ENCODE data around the gene TBK1. TPM values are rescaled to one million over a fixed set of nuclear protein-coding genes. Genes with fewer than 3 reads are reported as not detected.

TBK1 gene
- total and polyA plus RNA-seq, 9 donors: 11.9 to 25.4 (median 19.3) TPM

DNA sequence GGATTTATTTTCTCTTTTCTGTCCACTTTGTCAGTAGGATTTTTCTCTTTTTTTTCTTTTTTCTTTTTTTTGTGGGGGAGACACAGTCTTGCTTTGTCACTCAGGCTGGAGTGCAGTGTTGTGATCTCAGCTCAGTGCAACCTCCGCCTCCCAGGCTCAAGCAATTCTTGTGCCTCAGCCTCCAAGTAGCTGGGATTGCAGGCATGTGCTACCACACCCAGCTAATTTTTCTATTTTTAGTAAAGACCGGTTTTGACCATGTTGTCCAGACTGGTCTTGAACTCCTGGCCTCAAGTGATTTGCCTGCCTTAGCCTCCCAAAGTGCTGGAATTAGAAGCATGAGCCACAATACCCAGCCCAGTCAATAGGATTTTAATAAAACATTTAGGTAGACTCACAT lies 21.0 kb upstream of the TBK1 start:
- Histone ChIP-seq H3K4me3 (no peak overlapping the region), H3K27me3 (no peaks in the 10 kb centered on the region), H3K4me1 (ENCODE audit: insufficient read depth) (no peaks in the 10 kb centered on the region), H3K36me3 (no peaks in the 10 kb centered on the region), H3K27ac (no peak overlapping the region), H3K9me3 (no peaks in the 10 kb centered on the region)
- DNase-seq: no peak
- 61 to 80% (median 68%) methylated on average over 2 of the region's 2 CpGs for WGBS, 3 donors
- intact Hi-C loops (cut with DNase I): no loop called here
- TF ChIP-seq POLR2A (IDR thresholded peaks at IDR 0.05): no peak
- TF ChIP-seq EP300 (IDR thresholded peaks at IDR 0.05): no peak
- TF ChIP-seq, protein P1, sequence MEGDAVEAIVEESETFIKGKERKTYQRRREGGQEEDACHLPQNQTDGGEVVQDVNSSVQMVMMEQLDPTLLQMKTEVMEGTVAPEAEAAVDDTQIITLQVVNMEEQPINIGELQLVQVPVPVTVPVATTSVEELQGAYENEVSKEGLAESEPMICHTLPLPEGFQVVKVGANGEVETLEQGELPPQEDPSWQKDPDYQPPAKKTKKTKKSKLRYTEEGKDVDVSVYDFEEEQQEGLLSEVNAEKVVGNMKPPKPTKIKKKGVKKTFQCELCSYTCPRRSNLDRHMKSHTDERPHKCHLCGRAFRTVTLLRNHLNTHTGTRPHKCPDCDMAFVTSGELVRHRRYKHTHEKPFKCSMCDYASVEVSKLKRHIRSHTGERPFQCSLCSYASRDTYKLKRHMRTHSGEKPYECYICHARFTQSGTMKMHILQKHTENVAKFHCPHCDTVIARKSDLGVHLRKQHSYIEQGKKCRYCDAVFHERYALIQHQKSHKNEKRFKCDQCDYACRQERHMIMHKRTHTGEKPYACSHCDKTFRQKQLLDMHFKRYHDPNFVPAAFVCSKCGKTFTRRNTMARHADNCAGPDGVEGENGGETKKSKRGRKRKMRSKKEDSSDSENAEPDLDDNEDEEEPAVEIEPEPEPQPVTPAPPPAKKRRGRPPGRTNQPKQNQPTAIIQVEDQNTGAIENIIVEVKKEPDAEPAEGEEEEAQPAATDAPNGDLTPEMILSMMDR (IDR thresholded peaks at IDR 0.05): no peak

DNA sequence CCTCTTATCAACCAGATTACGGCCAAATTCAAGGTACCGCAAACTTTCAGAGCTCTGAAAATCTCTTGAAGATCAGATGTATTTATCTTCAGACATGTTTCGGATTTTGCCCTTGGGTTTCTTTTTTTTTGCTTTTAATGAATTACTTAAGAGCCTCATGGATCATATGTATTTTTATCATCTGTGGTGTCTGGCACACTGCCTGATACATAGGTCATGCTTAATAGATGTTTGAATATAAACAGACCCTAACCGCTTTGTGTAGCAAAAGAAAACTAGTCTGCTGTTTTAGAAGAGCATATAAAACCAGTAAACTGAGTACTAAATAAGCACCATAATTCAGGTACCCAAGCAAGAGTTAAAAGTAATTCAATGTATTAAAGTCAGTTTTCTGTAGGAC lies 20.1 kb upstream of the TBK1 start:
- intact Hi-C loops (cut with DNase I): no loop called here
- Histone ChIP-seq H3K36me3 (no peaks in the 10 kb centered on the region), H3K9me3 (no peaks in the 10 kb centered on the region), H3K27me3 (no peaks in the 10 kb centered on the region), H3K4me1 (ENCODE audit: insufficient read depth) (no peaks in the 10 kb centered on the region), H3K27ac (no peak overlapping the region), H3K4me3 (no peak overlapping the region)
- no peak for DNase-seq
- 94 to 96% (median 94%) methylated on average over 4 of the region's 4 CpGs for WGBS, 3 donors
- TF ChIP-seq, protein P1 (IDR thresholded peaks at IDR 0.05): no peak
- TF ChIP-seq EP300 (IDR thresholded peaks at IDR 0.05) (no peak), POLR2A (IDR thresholded peaks at IDR 0.05) (no peak)

DNA sequence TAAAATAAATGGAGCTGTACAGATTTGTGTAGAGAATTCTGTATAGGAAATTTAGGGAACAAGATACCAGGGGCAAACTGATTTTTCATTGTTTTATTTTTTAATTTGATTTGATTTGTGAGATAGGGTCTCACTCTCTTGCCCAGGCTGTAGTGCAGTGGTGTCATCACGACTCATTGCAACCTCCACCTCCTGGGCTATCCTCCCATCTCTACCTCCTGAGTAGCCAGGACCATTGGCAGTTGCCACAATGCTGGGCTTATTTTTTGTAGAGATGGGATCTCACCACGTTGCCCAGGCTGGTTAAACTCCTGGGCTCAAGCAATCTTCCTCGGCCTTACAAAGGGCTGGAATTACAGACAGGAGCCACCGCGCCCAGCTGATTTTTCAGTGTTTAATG lies 18.0 kb upstream of the TBK1 start:
- H3K4me3 ChIP-seq: no peak overlapping the region
- no peaks in the 10 kb centered on the region for H3K9me3 ChIP-seq
- TF ChIP-seq POLR2A (IDR thresholded peaks at IDR 0.05): no peak
- TF ChIP-seq EP300 (IDR thresholded peaks at IDR 0.05): no peak
- TF ChIP-seq, protein P1 (IDR thresholded peaks at IDR 0.05): no peak
- H3K27me3 ChIP-seq: no peaks in the 10 kb centered on the region
- H3K27ac ChIP-seq: no peak overlapping the region
- H3K4me1 ChIP-seq (ENCODE audit: insufficient read depth): no peaks in the 10 kb centered on the region
- H3K36me3 ChIP-seq: no peaks in the 10 kb centered on the region
- no peak for DNase-seq
- WGBS, 3 donors: 90 to 94% (median 92%) methylated on average over 5 of the region's 5 CpGs
- intact Hi-C loops (cut with DNase I): no loop called here

DNA sequence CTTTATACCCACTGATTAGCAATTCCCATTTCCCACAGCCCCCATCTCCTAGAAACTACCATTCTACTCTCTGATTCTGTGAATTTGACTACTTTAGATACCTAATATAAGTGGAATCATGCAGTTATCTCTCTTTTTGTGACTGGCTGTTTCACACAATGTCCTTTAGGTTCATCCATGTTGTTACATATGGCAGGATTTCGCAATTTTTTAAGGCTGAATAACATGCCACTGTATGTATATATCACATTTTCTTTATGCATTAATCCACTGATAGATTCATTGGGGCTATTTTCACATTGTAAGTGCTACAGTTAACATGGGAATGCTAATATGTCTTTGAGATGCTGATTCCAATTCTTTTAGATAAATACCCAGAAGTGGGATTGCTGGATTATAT lies 11.8 kb upstream of the TBK1 start:
- no peak for DNase-seq
- 87 to 100% (median 99%) methylated on average over 1 of the region's 1 CpG for WGBS, 3 donors
- no peak overlapping the region for H3K4me3 ChIP-seq
- H3K27ac ChIP-seq: no peak overlapping the region
- TF ChIP-seq POLR2A (IDR thresholded peaks at IDR 0.05) (no peak), EP300 (IDR thresholded peaks at IDR 0.05) (no peak)
- TF ChIP-seq, protein P1 (IDR thresholded peaks at IDR 0.05): no peak
- intact Hi-C loops (cut with DNase I): no loop called here
- no peaks in the 10 kb centered on the region for H3K36me3 ChIP-seq
- H3K27me3 ChIP-seq: no peaks in the 10 kb centered on the region
- H3K9me3 ChIP-seq: no peaks in the 10 kb centered on the region
- H3K4me1 ChIP-seq (ENCODE audit: insufficient read depth): no peaks in the 10 kb centered on the region

DNA sequence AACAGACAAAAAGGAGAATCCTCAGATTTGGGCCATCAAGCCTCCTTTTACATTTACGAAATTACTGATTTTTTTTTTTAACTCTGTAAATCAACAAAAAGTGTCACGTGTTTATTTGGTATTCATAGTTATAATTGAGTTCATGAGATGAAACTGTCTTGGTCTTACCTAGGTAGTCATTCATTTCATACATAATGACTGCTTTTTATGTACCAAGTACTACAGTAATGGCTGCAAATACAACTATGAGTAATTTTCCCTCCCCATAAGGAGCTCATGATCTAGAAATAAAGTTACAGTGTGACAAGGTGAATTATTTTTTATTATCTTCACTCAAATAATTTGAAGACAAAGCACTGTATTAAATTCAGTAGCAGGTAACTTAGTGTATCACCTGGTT lies 6.4 kb upstream of the TBK1 start:
- no peaks in the 10 kb centered on the region for H3K36me3 ChIP-seq
- no peaks in the 10 kb centered on the region for H3K4me1 ChIP-seq (ENCODE audit: insufficient read depth)
- 86 to 93% (median 90%) methylated on average over 2 of the region's 2 CpGs for WGBS, 3 donors
- intact Hi-C loops (cut with DNase I): no loop called here
- no peaks in the 10 kb centered on the region for H3K27me3 ChIP-seq
- no peak for TF ChIP-seq POLR2A (IDR thresholded peaks at IDR 0.05)
- TF ChIP-seq EP300 (IDR thresholded peaks at IDR 0.05): no peak
- TF ChIP-seq, protein P1 (IDR thresholded peaks at IDR 0.05): no peak
- H3K9me3 ChIP-seq: no peaks in the 10 kb centered on the region
- H3K27ac ChIP-seq: no peak overlapping the region
- H3K4me3 ChIP-seq: no peak overlapping the region
- DNase-seq: no peak

Measured in ovary (tissue), 9 donors.